Neural progenitor cell (in vitro differentiated cells): ENCODE data around the gene YBX1.

Source experiments
- CTCF ChIP-seq: fragments of 200-600 bp; sonication (generic); IDR thresholded peaks from 2 replicates; pipeline ENCODE4 v1.5.1; 2017; ENCODE audit warnings: antibody characterized with exemption, mild to moderate bottlenecking
- EZH2 ChIP-seq: fragments of 200-600 bp; sonication (generic); IDR thresholded peaks from 2 replicates; pipeline ENCODE4 v1.6.1; 2017; ENCODE audit warnings: antibody characterized with exemption, mild to moderate bottlenecking, moderate library complexity
- EZH2phosphoT487 ChIP-seq: fragments of 200-600 bp; sonication (generic); IDR thresholded peaks from 2 replicates; pipeline ENCODE4 v1.6.1; 2017; ENCODE audit warnings: antibody characterized with exemption

- no peak for TF ChIP-seq CTCF
- TF ChIP-seq EZH2 = no peak
- TF ChIP-seq EZH2phosphoT487 = no peak
Measured at GRCh38 chr1:42680921-42681683, 1.1 kb upstream of the YBX1 start.
